ENCODE measurements around the gene GFOD2. TPM values are rescaled to one million over a fixed set of nuclear protein-coding genes. Genes with fewer than 3 reads are reported as not detected.

The GFOD2 gene
- total and polyA plus RNA-seq, 2 donors (not counting 3 experiments of a cell fraction or from before 2014, with no cell fraction given): 38.1 to 47.5 TPM

GRCh38 chr16:67655363-67655762 is 63.8 kb downstream of the GFOD2 start:
- BruUV-seq (replicated peaks): no TSS peak
- FAIRE-seq (no peak), DNase-seq (ENCODE audit: low read depth, low spot score) (no peak)
- TF ChIP-seq POLR2AphosphoS5 (IDR thresholded peaks at IDR 0.05; ENCODE audit: insufficient read depth, low read depth, low read length): no peak
- no peak for TF ChIP-seq GATA2 (IDR thresholded peaks at IDR 0.05; ENCODE audit: insufficient read depth, insufficient read length, low read depth, low read length)
- TF ChIP-seq CTCF (IDR thresholded peaks at IDR 0.05; ENCODE audit: extremely low read depth in 1 of 2, insufficient read depth in 1 of 2, low read depth in 1 of 2, low read length in 2 of 2): no peak
- TF ChIP-seq EZH2 (IDR thresholded peaks at IDR 0.05; ENCODE audit: borderline replicate concordance, low read depth, low read length, severe bottlenecking): no peak
- TF ChIP-seq MYC (IDR thresholded peaks at IDR 0.05; ENCODE audit: low read depth, low read length): no peak
- no peak for TF ChIP-seq MAX (IDR thresholded peaks at IDR 0.05; ENCODE audit: insufficient read depth, insufficient read length)
- TF ChIP-seq FOS (IDR thresholded peaks at IDR 0.05; ENCODE audit: borderline replicate concordance, insufficient read depth, low read length): no peak
- TF ChIP-seq JUN (IDR thresholded peaks at IDR 0.05; ENCODE audit: borderline replicate concordance, insufficient read depth, insufficient read length, low read depth): no peak
- TF ChIP-seq POLR2A (IDR thresholded peaks at IDR 0.05; ENCODE audit: low read depth, low read length): no peak
- H3K27ac ChIP-seq (ENCODE audit: insufficient read depth, low read depth, low read length): no peak overlapping the region
- intact Hi-C loops (cut with micrococcal nuclease): no loop called here
- H3K9me1 ChIP-seq (replicated peaks; ENCODE audit: control insufficient read depth, extremely low read depth, insufficient read depth, low read length): no peaks in the 10 kb centered on the region
- H3K27me3 ChIP-seq (ENCODE audit: control insufficient read depth in 2 of 2, insufficient read depth in 2 of 2, low read length in 2 of 2): peaks cover 20 to 22% of the 10 kb centered on the region in 2 experiments
- dilution Hi-C loops (cut with MboI; ENCODE audit: extremely low pct_ligation_motif_present, low sequenced_read_pairs): no loop called here
- H3K4me3 ChIP-seq (replicated peaks in 1 of 3; ENCODE audit: insufficient read depth in 1 of 3, low read depth in 1 of 3, low read length in 3 of 3): no peak overlapping the region
- no peak overlapping the region for H3K4me2 ChIP-seq (ENCODE audit: insufficient read depth, low read length)
- ChIA-PET CTCF (no interaction called here), POLR2A (no interaction called here)
- H3K9ac ChIP-seq (replicated peaks; ENCODE audit: extremely low read depth, insufficient read depth, low read length): no peak overlapping the region
- H4K20me1 ChIP-seq (replicated peaks; ENCODE audit: control insufficient read depth, extremely low read depth, insufficient read depth, low read length): no peaks in the 10 kb centered on the region
- no peaks in the 10 kb centered on the region for H3K79me2 ChIP-seq (ENCODE audit: control insufficient read depth, insufficient read depth, low read length)
- no peaks in the 10 kb centered on the region for H3K36me3 ChIP-seq (ENCODE audit: control insufficient read depth in 2 of 2, extremely low read depth in 1 of 2, insufficient read depth in 2 of 2, low read length in 2 of 2)
- no peak overlapping the region for H2AFZ ChIP-seq (ENCODE audit: low read depth, low read length)
- H3K9me3 ChIP-seq (replicated peaks; ENCODE audit: control insufficient read depth, insufficient read depth, low read length): no peaks in the 10 kb centered on the region
- peaks cover 8% of the 10 kb centered on the region for H3K4me1 ChIP-seq (ENCODE audit: control insufficient read depth, extremely low read depth, insufficient read depth, low read length)
